OCI-LY3 (cell line): Measurements from ENCODE around the gene GJA1.
"Not testable (repeated sequence)": the region's sequence is repeated elsewhere in the genome, so short reads cannot be mapped to it uniquely, and the experiment has no call there.

Experiments used
- H2AFZ ChIP-seq: fragments of 200-600, 300-600 bp; shearing (Covaris generic); 2 replicates; pipeline ENCODE4 v1.6.0; 2014; ENCODE audit warnings: antibody characterized with exemption, low read depth, low read length
- H3K27ac ChIP-seq: fragments of 200-600, 300-600 bp; sonication (generic); 2 replicates; pipeline ENCODE4 v1.5.1; 2014; ENCODE audit warnings: mild to moderate bottlenecking, low read length, moderate library complexity, mixed read lengths
- H3K27me3 ChIP-seq: fragments of 200-600, 300-600 bp; sonication (generic); 2 replicates; pipeline ENCODE4 v1.6.1; 2014; ENCODE audit warnings: low read depth, low read length, mixed read lengths
- H3K36me3 ChIP-seq: fragments of 200-600, 300-600 bp; sonication (generic); replicated peaks from 2 replicates; pipeline ENCODE3; 2014; ENCODE audit warnings: low read depth, low read length, mixed read lengths
- H3K4me1 ChIP-seq: fragments of 300-600, 200-600 bp; sonication (generic); 2 replicates; pipeline ENCODE4 v1.6.1; 2014; ENCODE audit warnings: low read length, mixed read lengths
- H3K4me2 ChIP-seq: fragments of 200-600, 300-600 bp; sonication (generic); 2 replicates; pipeline ENCODE4 v1.6.1; 2014; ENCODE audit warnings: low read length, mixed read lengths
- H3K4me3 ChIP-seq: fragments of 300-600, 200-600 bp; sonication (generic); 2 replicates; pipeline ENCODE4 v1.5.1; 2014; ENCODE audit warnings: antibody characterized with exemption, mild to moderate bottlenecking, low read length, moderate library complexity
- H3K79me2 ChIP-seq: fragments of 300-600, 200-600 bp; shearing (Covaris generic); 2 replicates; pipeline ENCODE4 v1.6.1; 2014; ENCODE audit warnings: mild to moderate bottlenecking, low read length, mixed read lengths
- H3K9ac ChIP-seq: fragments of 300-600, 200-600 bp; shearing (Covaris generic); 2 replicates; pipeline ENCODE4 v1.6.0; 2014; ENCODE audit warnings: mild to moderate bottlenecking, low read length, moderate library complexity
- H3K9me3 ChIP-seq: fragments of 200-600, 300-600 bp; shearing (Covaris generic); 2 replicates; pipeline ENCODE4 v1.6.1; 2014; ENCODE audit warnings: low read length, mixed read lengths; ENCODE audit not compliant: insufficient read depth
- H4K20me1 ChIP-seq: fragments of 200-600, 300-600 bp; sonication (generic); 2 replicates; pipeline ENCODE4 v1.6.1; 2016; ENCODE audit warnings: low read length, mixed read lengths; ENCODE audit not compliant: insufficient read depth
- CTCF ChIP-seq: fragments of 200-600, 300-600 bp; sonication (generic); IDR thresholded peaks from 2 replicates; pipeline ENCODE4 v1.5.1; 2014; ENCODE audit warnings: antibody characterized with exemption, low read length, low read depth
- EZH2phosphoT487 ChIP-seq: fragments of 200-600 bp; shearing (Covaris generic); IDR thresholded peaks from 2 replicates; pipeline ENCODE4 v1.6.1; 2018; ENCODE audit warnings: antibody characterized with exemption, mixed run types, low read depth

The GJA1 gene

GRCh38 chr6:121441477-121441876 is 6.0 kb downstream of the GJA1 start:
- H4K20me1 ChIP-seq: no peaks in the 10 kb centered on the region

GRCh38 chr6:121442576-121442975 is 7.1 kb downstream of the GJA1 start:
- no peaks in the 10 kb centered on the region for H3K27me3 ChIP-seq
- H3K9me3 ChIP-seq: no peaks in the 10 kb centered on the region
- TF ChIP-seq CTCF (no peak), EZH2phosphoT487 (no peak)
- no peaks in the 10 kb centered on the region for H3K36me3 ChIP-seq
- H3K27ac ChIP-seq: no peak overlapping the region
- no peak overlapping the region for H3K4me3 ChIP-seq
- no peaks in the 10 kb centered on the region for H3K79me2 ChIP-seq
- H3K9ac ChIP-seq: no peak overlapping the region
- no peak overlapping the region for H3K4me2 ChIP-seq
- H4K20me1 ChIP-seq: no peaks in the 10 kb centered on the region
- no peak overlapping the region for H2AFZ ChIP-seq
- H3K4me1 ChIP-seq: no peaks in the 10 kb centered on the region

More at GRCh38 chr6:121441477-121441876, 6.0 kb downstream of the GJA1 start:
- Histone ChIP-seq H2AFZ (no peak overlapping the region), H3K36me3 (no peaks in the 10 kb centered on the region), H3K27ac (no peak overlapping the region), H3K79me2 (no peaks in the 10 kb centered on the region), H3K4me1 (no peaks in the 10 kb centered on the region), H3K27me3 (no peaks in the 10 kb centered on the region), H3K9ac (no peak overlapping the region), H3K4me3 (no peak overlapping the region), H3K4me2 (no peak overlapping the region), H3K9me3 (no peaks in the 10 kb centered on the region)
- TF ChIP-seq CTCF (no peak), EZH2phosphoT487 (no peak)

GRCh38 chr6:121443971-121444541 is 8.6 kb downstream of the GJA1 start:
- Histone ChIP-seq H3K27me3 (no peaks in the 10 kb centered on the region), H3K4me2 (no peak overlapping the region), H3K9me3 (no peaks in the 10 kb centered on the region), H3K4me3 (no peak overlapping the region), H3K27ac (no peak overlapping the region), H3K36me3 (no peaks in the 10 kb centered on the region), H3K4me1 (no peaks in the 10 kb centered on the region), H2AFZ (no peak overlapping the region), H3K9ac (no peak overlapping the region), H3K79me2 (no peaks in the 10 kb centered on the region), H4K20me1 (no peaks in the 10 kb centered on the region)
- TF ChIP-seq EZH2phosphoT487: no peak
- TF ChIP-seq CTCF: no peak

GRCh38 chr6:121446705-121447104 is 11.3 kb downstream of the GJA1 start:
- not testable (repeated sequence) for H3K79me2 ChIP-seq, H3K27ac ChIP-seq

DNA sequence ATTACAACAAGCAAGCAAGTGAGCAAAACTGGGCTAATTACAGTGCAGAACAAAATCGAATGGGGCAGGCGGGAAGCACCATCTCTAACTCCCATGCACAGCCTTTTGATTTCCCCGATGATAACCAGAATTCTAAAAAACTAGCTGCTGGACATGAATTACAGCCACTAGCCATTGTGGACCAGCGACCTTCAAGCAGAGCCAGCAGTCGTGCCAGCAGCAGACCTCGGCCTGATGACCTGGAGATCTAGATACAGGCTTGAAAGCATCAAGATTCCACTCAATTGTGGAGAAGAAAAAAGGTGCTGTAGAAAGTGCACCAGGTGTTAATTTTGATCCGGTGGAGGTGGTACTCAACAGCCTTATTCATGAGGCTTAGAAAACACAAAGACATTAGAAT is 12.3 kb downstream of the GJA1 start:
- not testable (repeated sequence) for H3K9ac ChIP-seq, H3K36me3 ChIP-seq, H3K79me2 ChIP-seq, H3K4me2 ChIP-seq, H3K4me1 ChIP-seq, H3K27ac ChIP-seq, H3K9me3 ChIP-seq, H3K4me3 ChIP-seq, H3K27me3 ChIP-seq, H4K20me1 ChIP-seq, H2AFZ ChIP-seq

More at GRCh38 chr6:121446705-121447104, 11.3 kb downstream of the GJA1 start:
- H3K27me3 ChIP-seq, H3K9ac ChIP-seq, H3K4me2 ChIP-seq, H2AFZ ChIP-seq, H3K36me3 ChIP-seq, H3K4me1 ChIP-seq, H3K4me3 ChIP-seq, H3K9me3 ChIP-seq, H4K20me1 ChIP-seq: not testable (repeated sequence)

- H2AFZ ChIP-seq, H3K27me3 ChIP-seq, H3K27ac ChIP-seq, H3K4me3 ChIP-seq, H3K36me3 ChIP-seq, H3K79me2 ChIP-seq, H3K4me2 ChIP-seq, H3K9ac ChIP-seq, H4K20me1 ChIP-seq, H3K4me1 ChIP-seq, H3K9me3 ChIP-seq: not testable (repeated sequence)
These were observed 13.1 kb downstream of the GJA1 start for GRCh38 chr6:121448528-121448927.
